ENCODE measurements around the gene ERBB4. TPM values are rescaled to one million over a fixed set of nuclear protein-coding genes. Genes with fewer than 3 reads are reported as not detected.

Gene ERBB4
- total and polyA plus RNA-seq, 10 of the 15 experiments (the other 5 are each of a cell fraction or from before 2014, with no cell fraction given), result under 0.01 to 0.23 (median 0.01) TPM; not detected in 4

- ChIA-PET CTCF (no interaction called here), POLR2A (no interaction called here), SMC1A (ENCODE audit: uncharacterized antibody, unreplicated experiment) (no interaction called here), RAD21 (ENCODE audit: unreplicated experiment) (no interaction called here)
- Histone ChIP-seq H4K20me1 (ENCODE audit: control insufficient read depth, insufficient read depth) (no peaks in the 10 kb centered on the region), H3K9ac (ENCODE audit: control insufficient read depth, insufficient read depth, low read length) (no peak overlapping the region), H3K4me3 (no peak overlapping the region), H3K27me3 (replicated peaks in 1 of 2; ENCODE audit: control insufficient read depth in 2 of 2, insufficient read depth in 2 of 2, low read length in 1 of 2) (no peaks in the 10 kb centered on the region), H3K27ac (ENCODE audit: control insufficient read depth, insufficient read depth) (no peak overlapping the region), H3K36me3 (ENCODE audit: control insufficient read depth in 2 of 2, insufficient read depth in 2 of 2, low read length in 1 of 2) (no peaks in the 10 kb centered on the region), H3K9me3 (replicated peaks; ENCODE audit: control insufficient read depth, insufficient read depth, low read length) (no peaks in the 10 kb centered on the region), H2AFZ (ENCODE audit: control insufficient read depth, low read depth, low read length) (no peak overlapping the region), H3K79me2 (ENCODE audit: control insufficient read depth, insufficient read depth, low read length) (no peaks in the 10 kb centered on the region), H3K4me2 (ENCODE audit: control insufficient read depth, insufficient read depth) (no peak overlapping the region), H3K4me1 (ENCODE audit: control insufficient read depth, insufficient read depth, low read length) (no peaks in the 10 kb centered on the region)
- WGBS (ENCODE audit: insufficient coverage, insufficient replicate concordance, low lambda C conversion rate, missing lambda C conversion rate), result 2% methylated on average over 3 of the region's 3 CpGs
- no TSS peak for BruUV-seq (replicated peaks)
- no peak for TF ChIP-seq ATF7 (IDR thresholded peaks at IDR 0.05; ENCODE audit: low read depth)
- TF ChIP-seq HDGF (IDR thresholded peaks at IDR 0.05), result no peak
- TF ChIP-seq CREB1 (IDR thresholded peaks at IDR 0.05; ENCODE audit: low read depth), result no peak
- no peak for TF ChIP-seq HDAC2 (IDR thresholded peaks at IDR 0.05)
- TF ChIP-seq PML (IDR thresholded peaks at IDR 0.05; ENCODE audit: low read length), result no peak
- TF ChIP-seq ZNF207 (IDR thresholded peaks at IDR 0.05; ENCODE audit: borderline replicate concordance), result no peak
- no peak for TF ChIP-seq ZBTB40 (IDR thresholded peaks at IDR 0.05; ENCODE audit: borderline replicate concordance)
- no peak for TF ChIP-seq E2F8 (IDR thresholded peaks at IDR 0.05; ENCODE audit: low read depth, partially characterized antibody)
- TF ChIP-seq EP300 (IDR thresholded peaks at IDR 0.05; ENCODE audit: borderline replicate concordance in 1 of 2, control insufficient read depth in 1 of 2, low read depth in 2 of 2, low read length in 2 of 2), result no peak
- no peak for TF ChIP-seq GATAD2B (conservative IDR thresholded peaks at IDR 0.05; ENCODE audit: low read depth)
- no peak for TF ChIP-seq TAF1 (IDR thresholded peaks at IDR 0.05; ENCODE audit: borderline replicate concordance, low read depth, low read length)
- TF ChIP-seq ETV6 (conservative IDR thresholded peaks at IDR 0.05 in 1 of 2, IDR thresholded peaks at IDR 0.05 in 1 of 2; ENCODE audit: borderline replicate concordance in 1 of 2, low read depth in 1 of 2), result no peak
- no peak for TF ChIP-seq JUND (IDR thresholded peaks at IDR 0.05; ENCODE audit: low read depth, low read length)
- FAIRE-seq (no peak), ATAC-seq (no peak), DNase-seq (ENCODE audit: low read depth, low spot score) (no peak)
- intact Hi-C loops (cut with micrococcal nuclease; ENCODE audit: unreplicated experiment) (no loop called here), in situ Hi-C loops (cut with MboI) (no loop called here)
Measured at GRCh38 chr2:211837206-211837605, 701.4 kb downstream of the ERBB4 start.
